GM12801 (cell line): Measurements from ENCODE around the gene EFNA2.

Experiments
- CTCF ChIP-seq: IDR thresholded peaks from one replicate; pipeline ENCODE4 v1.5.1; 2011; ENCODE audit warnings: control low read depth; ENCODE audit not compliant: insufficient read length; ENCODE audit errors: extremely low read depth

Gene EFNA2

GRCh38 chr19:1313695-1314613 lies 28.3 kb downstream of the EFNA2 start:
- no peak for TF ChIP-seq CTCF

GRCh38 chr19:1315470-1316166 lies 29.9 kb downstream of the EFNA2 start:
- TF ChIP-seq CTCF = no peak

- no peak for TF ChIP-seq CTCF
Measured at GRCh38 chr19:1316466-1316865, 30.8 kb downstream of the EFNA2 start.

GRCh38 chr19:1317274-1318003 lies 31.8 kb downstream of the EFNA2 start:
- no peak for TF ChIP-seq CTCF

- TF ChIP-seq CTCF = no peak
Measured at GRCh38 chr19:1318678-1319471, 33.2 kb downstream of the EFNA2 start.

GRCh38 chr19:1321539-1321938 lies 35.9 kb downstream of the EFNA2 start:
- no peak for TF ChIP-seq CTCF
